AG04449 (cell line): ENCODE data around the gene EXOC4.
"Not testable (repeated sequence)": the region's sequence is repeated elsewhere in the genome, so short reads cannot be mapped to it uniquely, and the experiment has no call there.

Source experiments
- CTCF ChIA-PET: fragments of 350-600 bp; formaldehyde crosslinking; extraction: SDS; loops from one replicate; lab custom pipeline; 2021; ENCODE audit warnings: antibody characterized with exemption; lab: Yijun Ruan, JAX
- POLR2A ChIA-PET: fragments of 400-600, 350-600 bp; formaldehyde crosslinking; extraction: SDS; loops from one replicate; lab custom pipeline; 2020; ENCODE audit warnings: antibody characterized with exemption, inconsistent platforms; lab: Yijun Ruan, JAX
- DNase-seq: peaks from one replicate; pipeline ENCODE4 v3.0.0-alpha.2; 2010; ENCODE audit warnings: low read depth, low spot score
- H3K4me3 ChIP-seq: 2 replicates; pipeline ENCODE4 v1.5.1; 2011; ENCODE audit warnings: low read depth, mild to moderate bottlenecking, control low read depth, low read length
- CTCF ChIP-seq: IDR thresholded peaks from one replicate; pipeline ENCODE4 v1.5.1; 2011; ENCODE audit warnings: mild to moderate bottlenecking, moderate library complexity, low read length, control low read depth, inconsistent platforms; ENCODE audit not compliant: insufficient read depth; ENCODE audit errors: missing control alignments

EXOC4 gene

GRCh38 chr7:133252858-133253518, at the start of gene EXOC4:
EXOC4 (plus strand) TSS chr7:133253078.
- ChIA-PET POLR2A (interaction anchor here (0.6 kb wide), 2 partner anchors 8 to 632 kb away, joined by 3 to 5 read pairs; no protein-coding TSS in a partner anchor), CTCF (interaction anchor here (1.3 to 1.6 kb wide), 2 partner anchors 16 to 20 kb away, joined by 3 to 4 read pairs; no protein-coding TSS in a partner anchor)

GRCh38 chr7:133203490-133203889, 49.4 kb upstream of the EXOC4 start:
- no peak for DNase-seq
- ChIA-PET POLR2A (no interaction called here), CTCF (interaction anchor here (1.2 to 1.5 kb wide), 2 partner anchors 15 to 35 kb away, joined by 3 read pairs; no protein-coding TSS in a partner anchor)
- H3K4me3 ChIP-seq, result no peak overlapping the region
- no peak for TF ChIP-seq CTCF

More at GRCh38 chr7:133252858-133253518, at the start of gene EXOC4:
- peak within 1 kb of the TSS; percentile 88 for H3K4me3 ChIP-seq
- TF ChIP-seq CTCF, result no peak
- peak; percentile 85 for DNase-seq

GRCh38 chr7:133207687-133208086, 45.2 kb upstream of the EXOC4 start:
- TF ChIP-seq CTCF, result no peak
- POLR2A ChIA-PET, result no interaction called here
- no peak for DNase-seq
- no peak overlapping the region for H3K4me3 ChIP-seq
- CTCF ChIA-PET, result interaction anchor here (1.2 kb wide), 1 partner anchor 14 kb away, joined by 3 read pairs; no protein-coding TSS in a partner anchor

GRCh38 chr7:133210817-133211216, 42.1 kb upstream of the EXOC4 start:
- CTCF ChIA-PET, DNase-seq, POLR2A ChIA-PET, H3K4me3 ChIP-seq: not testable (repeated sequence)

GRCh38 chr7:133213772-133214171, 39.1 kb upstream of the EXOC4 start:
- POLR2A ChIA-PET, DNase-seq: not testable (repeated sequence)

GRCh38 chr7:133217773-133218172, 35.1 kb upstream of the EXOC4 start:
- no peak overlapping the region for H3K4me3 ChIP-seq
- TF ChIP-seq CTCF, result no peak
- CTCF ChIA-PET, result interaction anchor here (0.7 to 1.8 kb wide), 5 partner anchors 12 to 1528 kb away, joined by 3 read pairs; no protein-coding TSS in a partner anchor
- POLR2A ChIA-PET, result no interaction called here
- DNase-seq, result no peak

More at GRCh38 chr7:133213772-133214171, 39.1 kb upstream of the EXOC4 start:
- CTCF ChIA-PET, H3K4me3 ChIP-seq: not testable (repeated sequence)

GRCh38 chr7:133230591-133231194, 22.2 kb upstream of the EXOC4 start:
- no peak overlapping the region for H3K4me3 ChIP-seq
- POLR2A ChIA-PET, result no interaction called here
- CTCF ChIA-PET, result interaction anchor here (0.8 to 3.4 kb wide), 4 partner anchors 8 to 650 kb away, joined by 5 to 16 read pairs (median 7); no protein-coding TSS in a partner anchor
- DNase-seq, result no peak
- TF ChIP-seq CTCF, result peak; percentile 62
